Stimulated activated naive CD8-positive, alpha-beta T cell treated with anti-CD3 and anti-CD28 coated beads, Interleukin-15, amount 100 ng/mL, for 72 hours (primary cell): ENCODE data around the gene MRGPRE.
A peak's percentile ranks its signal among the peaks of the same experiment; 100 is the strongest.

ENCODE experiments used
- ATAC-seq: fragments of 150-1000 bp; cut with Tn5 transposase; 2 replicates; pipeline ENCODE4 v1.10.0; 2021; ENCODE audit warnings: mild to moderate bottlenecking, moderate library complexity
- DNase-seq, 2 donors: peaks; one replicate each; pipeline ENCODE4 v3.0.0; 2021 to 2022
- H3K27ac Mint-ChIP-seq, 2 donors: one replicate each; pipeline ENCODE4 v1.8.0; 2022; ENCODE audit warnings: mild to moderate bottlenecking in 2 of 2, mixed read lengths in 2 of 2, moderate library complexity in 2 of 2
- H3K27me3 Mint-ChIP-seq: one replicate; pipeline ENCODE4 v1.8.0; 2022; ENCODE audit warnings: mixed read lengths
- H3K4me1 Mint-ChIP-seq: one replicate; pipeline ENCODE4 v1.8.0; 2022; ENCODE audit warnings: mild to moderate bottlenecking, mixed read lengths
- H3K4me3 Mint-ChIP-seq, 2 donors: one replicate each; pipeline ENCODE4 v1.8.0; 2022; ENCODE audit warnings: mild to moderate bottlenecking in 2 of 2, mixed read lengths in 2 of 2, moderate library complexity in 1 of 2
- H3K9me3 Mint-ChIP-seq, 2 donors: one replicate each; pipeline ENCODE4 v1.8.0; 2022; ENCODE audit warnings: mixed read lengths in 2 of 2

The MRGPRE gene

DNA sequence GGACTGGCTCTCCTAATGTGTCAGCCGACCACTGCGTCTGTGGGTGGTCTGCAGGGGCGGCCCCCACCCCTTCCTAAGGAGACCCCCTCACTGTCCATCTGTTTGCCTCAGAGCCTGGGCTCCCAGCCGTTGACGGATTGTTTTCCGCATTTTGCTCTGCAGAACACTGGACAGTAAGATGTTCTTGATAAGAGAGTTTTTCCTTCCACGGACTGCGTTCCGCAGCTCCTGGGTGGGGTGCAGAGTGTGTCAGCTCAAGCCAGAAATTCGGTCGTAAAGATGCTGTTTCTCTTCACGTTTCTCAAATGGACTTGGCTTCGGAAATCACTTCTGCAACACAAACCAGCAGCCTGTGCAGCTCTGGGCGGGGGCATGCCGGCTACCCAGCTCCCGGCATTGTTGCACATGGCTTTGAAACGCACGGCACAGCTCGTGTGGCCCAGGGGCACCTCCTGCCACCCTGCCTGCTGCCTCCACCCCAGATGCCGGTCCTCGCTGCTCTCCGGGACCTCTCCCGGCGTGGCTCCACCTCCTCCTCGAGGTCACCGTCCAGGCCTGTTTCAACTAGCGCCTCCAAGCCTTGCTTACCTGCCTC, 10.7 kb downstream of the MRGPRE start:
- H3K4me3 Mint-ChIP-seq, result no peak overlapping the region
- peaks cover 39% of the 10 kb centered on the region for H3K27me3 Mint-ChIP-seq
- ATAC-seq (no peak), DNase-seq (no peak)
- no peak overlapping the region for H3K27ac Mint-ChIP-seq
- peaks cover 22% of the 10 kb centered on the region for H3K4me1 Mint-ChIP-seq
- H3K9me3 Mint-ChIP-seq, result no peaks in the 10 kb centered on the region

DNA sequence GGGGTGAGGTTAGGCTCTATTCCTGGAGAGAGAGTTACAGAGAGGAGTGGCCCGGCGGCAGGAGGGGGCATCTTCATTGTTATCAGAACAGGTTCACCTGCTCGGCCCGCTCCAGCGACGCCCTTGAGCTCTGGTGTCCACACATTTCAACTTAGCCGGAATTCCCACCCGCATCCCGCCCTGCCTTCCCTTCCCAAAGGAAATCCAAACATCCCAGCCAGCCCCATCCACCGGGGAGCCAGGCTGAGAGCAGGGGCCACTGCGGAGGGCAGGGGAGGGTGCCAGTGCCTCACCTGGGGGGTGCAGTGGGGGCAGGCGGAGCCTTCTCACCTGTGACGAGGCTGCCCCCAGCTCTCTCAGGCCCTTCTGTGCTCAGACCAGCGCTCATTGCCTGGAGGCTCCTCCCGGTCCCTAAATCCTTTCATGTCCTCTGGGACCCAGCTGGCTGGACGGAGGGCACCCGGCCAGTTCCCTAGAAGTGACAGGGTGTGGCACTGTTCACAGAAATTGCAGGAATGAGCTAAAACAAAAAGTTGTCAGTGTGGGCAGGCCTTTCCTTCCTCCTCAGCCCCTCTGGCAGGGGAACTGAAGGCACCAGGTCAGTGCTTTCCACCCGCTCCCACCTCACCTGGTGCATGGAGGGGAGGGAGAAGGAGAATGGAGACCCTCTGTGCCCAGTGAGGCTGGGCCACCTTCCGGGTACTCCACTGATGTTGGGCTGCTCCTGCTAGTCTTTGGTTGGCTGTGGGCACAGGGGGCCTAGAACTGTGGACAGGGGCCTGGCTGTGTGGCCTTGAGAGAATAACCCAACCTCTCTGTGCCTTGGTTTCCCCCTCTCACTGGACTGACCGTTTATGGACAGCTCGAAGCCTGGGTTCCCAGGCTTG, 11.5 kb downstream of the MRGPRE start:
- no peak overlapping the region for H3K4me3 Mint-ChIP-seq
- ATAC-seq (no peak), DNase-seq (no peak)
- H3K4me1 Mint-ChIP-seq, result peaks cover 22% of the 10 kb centered on the region
- no peak overlapping the region for H3K27ac Mint-ChIP-seq
- peaks cover 41% of the 10 kb centered on the region for H3K27me3 Mint-ChIP-seq
- H3K9me3 Mint-ChIP-seq, result no peaks in the 10 kb centered on the region

GRCh38 chr11:3220101-3220500, 12.1 kb downstream of the MRGPRE start:
- Mint-ChIP-seq H3K27ac (no peak overlapping the region), H3K9me3 (no peaks in the 10 kb centered on the region), H3K4me1 (peaks cover 22% of the 10 kb centered on the region), H3K4me3 (no peak overlapping the region), H3K27me3 (peaks cover 41% of the 10 kb centered on the region)
- no peak for ATAC-seq
- no peak for DNase-seq

DNA sequence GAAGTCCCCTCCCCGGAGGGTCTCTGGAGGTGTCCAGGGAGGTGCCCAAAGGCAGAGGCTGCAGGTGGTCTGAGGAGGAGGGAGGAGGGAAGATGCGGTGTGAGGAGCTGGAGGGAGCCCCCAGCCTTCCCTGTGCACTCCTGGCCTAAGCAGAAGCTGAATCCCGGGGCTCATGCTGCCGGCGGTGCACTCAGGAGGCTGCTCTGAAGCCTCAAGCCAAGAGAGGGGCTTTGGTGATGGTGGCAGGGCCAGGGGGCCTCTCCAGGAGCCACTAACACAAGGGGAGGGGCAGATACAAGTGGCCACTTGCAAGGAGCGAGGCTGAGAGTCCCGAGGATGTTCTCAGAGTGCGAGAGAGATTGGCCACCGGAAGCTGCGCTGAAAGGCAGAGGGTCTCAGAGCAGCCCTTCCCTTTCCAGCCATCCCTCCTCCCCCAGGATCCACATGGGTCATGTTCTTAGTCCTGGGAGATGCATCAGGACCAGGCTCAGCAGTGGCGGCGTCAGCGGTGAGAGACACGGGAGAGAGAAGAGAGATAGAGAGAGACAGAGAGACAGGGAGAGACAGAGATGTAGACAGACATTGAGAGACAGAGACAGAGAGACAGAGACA, 12.8 kb downstream of the MRGPRE start:
- peak overlapping the region in 1 of 2 donors; percentile 15 for H3K27ac Mint-ChIP-seq
- H3K27me3 Mint-ChIP-seq, result peaks cover 36% of the 10 kb centered on the region
- DNase-seq (no peak), ATAC-seq (no peak)
- no peaks in the 10 kb centered on the region for H3K9me3 Mint-ChIP-seq
- H3K4me1 Mint-ChIP-seq, result peaks cover 22% of the 10 kb centered on the region
- no peak overlapping the region for H3K4me3 Mint-ChIP-seq

- DNase-seq (no peak), ATAC-seq (no peak)
- H3K9me3 Mint-ChIP-seq, result no peaks in the 10 kb centered on the region
- peak within 1 kb of the TSS in 1 of 2 donors; percentile 15 for H3K27ac Mint-ChIP-seq
- peaks cover 22% of the 10 kb centered on the region for H3K4me1 Mint-ChIP-seq
- peaks cover 35% of the 10 kb centered on the region for H3K27me3 Mint-ChIP-seq
- no peak within 1 kb of the TSS for H3K4me3 Mint-ChIP-seq
These were observed 13.5 kb downstream of the MRGPRE start, which contains the start of gene MRGPRG for GRCh38 chr11:3218483-3219280. MRGPRG (minus strand) TSS chr11:3218813; CDS start chr11:3218813, 0 bp downstream.

DNA sequence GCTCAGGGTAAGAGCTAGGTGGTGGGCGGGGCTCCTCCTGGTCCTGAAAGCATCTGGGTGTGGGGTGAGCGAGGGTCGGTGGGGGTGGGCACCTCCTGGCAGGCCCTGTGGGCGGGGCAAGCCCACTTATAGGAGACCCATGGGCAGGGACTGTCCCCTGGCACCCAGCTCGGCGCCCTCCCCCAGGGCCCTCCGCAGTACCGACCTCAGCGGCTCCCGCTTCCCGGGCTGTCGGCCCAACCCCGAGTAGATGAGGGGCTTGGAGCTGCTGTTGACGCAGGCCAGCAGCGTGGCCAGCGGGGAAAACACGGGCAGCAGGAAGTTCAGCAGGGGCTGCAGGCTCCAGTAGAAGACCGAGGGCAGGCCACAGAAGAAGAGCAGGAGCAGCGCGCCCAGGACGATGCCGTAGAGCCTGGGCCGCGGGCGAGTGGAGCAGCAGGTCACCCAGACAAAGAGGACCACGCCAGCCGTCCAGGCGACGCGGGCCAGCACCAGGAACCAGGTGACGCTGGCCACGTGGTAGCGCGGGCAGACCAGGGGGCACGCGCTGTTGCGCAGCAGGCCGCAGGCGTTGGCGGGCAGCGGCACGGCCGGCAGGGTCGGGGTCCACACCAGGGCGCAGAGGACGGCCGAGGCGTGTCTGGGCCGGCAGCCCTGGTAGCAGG, 14.3 kb downstream of the MRGPRE start:
- ATAC-seq (no peak), DNase-seq (no peak)
- Mint-ChIP-seq H3K9me3 (no peaks in the 10 kb centered on the region), H3K27me3 (peaks cover 30% of the 10 kb centered on the region), H3K4me1 (peaks cover 17% of the 10 kb centered on the region), H3K27ac (no peak overlapping the region), H3K4me3 (no peak overlapping the region)

DNA sequence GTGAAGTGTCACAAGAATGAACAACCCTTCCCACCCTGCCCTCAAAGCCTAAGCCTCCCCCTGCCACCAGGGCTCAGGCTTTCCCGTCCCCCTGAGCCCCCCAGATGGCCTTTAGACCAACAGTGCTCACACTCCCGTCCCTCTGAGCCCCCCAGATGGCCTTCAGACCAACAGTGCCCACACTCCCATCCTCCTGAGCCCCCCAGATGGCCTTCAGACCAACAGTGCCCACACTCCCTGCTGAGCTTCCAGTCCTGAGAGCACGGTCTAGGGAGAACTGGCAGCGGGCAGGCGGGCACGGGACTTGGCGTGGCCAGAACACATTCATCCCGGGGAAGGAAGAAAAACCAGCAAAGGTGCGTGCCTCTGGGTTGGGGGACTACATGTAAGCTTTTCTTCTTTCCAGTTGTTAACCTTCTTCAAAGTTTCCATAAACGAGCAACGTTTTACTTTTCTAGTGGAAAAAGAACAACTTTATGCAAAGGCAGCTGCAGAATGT, 16.1 kb downstream of the MRGPRE start:
- H3K9me3 Mint-ChIP-seq, result peaks cover 4 to 8% of the 10 kb centered on the region in 2 donors
- no peak overlapping the region for H3K4me3 Mint-ChIP-seq
- H3K4me1 Mint-ChIP-seq, result peaks cover 10% of the 10 kb centered on the region
- DNase-seq, result no peak
- H3K27ac Mint-ChIP-seq, result no peak overlapping the region
- H3K27me3 Mint-ChIP-seq, result peaks cover 22% of the 10 kb centered on the region
- ATAC-seq, result no peak

DNA sequence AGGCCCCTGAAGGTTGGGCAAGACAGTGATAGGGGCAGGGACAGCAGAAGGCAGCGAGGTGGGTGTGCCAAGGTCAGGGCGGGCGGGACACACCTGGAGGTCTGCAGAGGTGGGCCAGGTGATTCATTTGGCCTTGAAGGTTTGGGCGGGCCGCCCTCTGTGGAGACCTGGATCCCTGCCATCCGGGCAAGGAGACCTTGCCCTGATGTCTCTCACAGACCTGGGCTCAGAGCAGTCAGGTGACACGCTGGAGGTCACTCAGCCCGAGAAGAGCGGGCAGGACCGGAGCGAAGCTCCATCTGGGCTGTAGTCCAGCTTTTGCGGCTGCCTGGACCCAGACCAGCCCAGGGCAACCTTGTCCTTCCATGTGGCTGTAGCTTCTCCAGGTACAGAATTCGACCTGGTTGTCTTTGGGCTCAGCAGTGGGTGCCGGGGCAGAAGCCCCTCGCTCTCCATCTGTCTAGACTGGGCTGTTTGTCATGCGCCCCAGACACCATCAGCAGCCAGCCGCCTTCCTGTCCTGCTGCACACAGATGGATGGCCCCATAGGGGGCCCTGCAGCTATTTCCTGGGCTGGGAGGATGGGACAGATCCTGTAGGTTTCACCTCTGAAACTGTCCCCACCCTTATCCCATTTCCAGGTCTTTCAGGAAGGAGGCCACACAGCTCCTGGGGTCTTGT, 16.7 kb downstream of the MRGPRE start:
- DNase-seq (no peak), ATAC-seq (no peak)
- no peak overlapping the region for H3K27ac Mint-ChIP-seq
- H3K9me3 Mint-ChIP-seq, result peaks cover 4 to 8% of the 10 kb centered on the region in 2 donors
- H3K27me3 Mint-ChIP-seq, result peaks cover 18% of the 10 kb centered on the region
- H3K4me1 Mint-ChIP-seq, result peaks cover 10% of the 10 kb centered on the region
- no peak overlapping the region for H3K4me3 Mint-ChIP-seq

GRCh38 chr11:3214420-3214699, 17.9 kb downstream of the MRGPRE start:
- Mint-ChIP-seq H3K4me3 (no peak overlapping the region), H3K27me3 (peaks cover 18% of the 10 kb centered on the region), H3K27ac (no peak overlapping the region), H3K4me1 (peaks cover 10% of the 10 kb centered on the region), H3K9me3 (peaks cover 4 to 8% of the 10 kb centered on the region in 2 donors)
- DNase-seq, result no peak
- no peak for ATAC-seq

- Mint-ChIP-seq H3K4me1 (peaks cover 10% of the 10 kb centered on the region), H3K9me3 (peaks cover 4 to 8% of the 10 kb centered on the region in 2 donors), H3K27ac (peak overlapping the region in 1 of 2 donors; percentile 10), H3K27me3 (peaks cover 18% of the 10 kb centered on the region), H3K4me3 (no peak overlapping the region)
- no peak for ATAC-seq
- no peak for DNase-seq
These were observed 18.4 kb downstream of the MRGPRE start for GRCh38 chr11:3213659-3214419.

- Mint-ChIP-seq H3K27ac (no peak overlapping the region), H3K4me3 (no peak overlapping the region), H3K27me3 (peaks cover 5% of the 10 kb centered on the region), H3K9me3 (peaks cover 4 to 8% of the 10 kb centered on the region in 2 donors), H3K4me1 (no peaks in the 10 kb centered on the region)
- ATAC-seq, result no peak
- DNase-seq, result no peak
These were observed 23.9 kb downstream of the MRGPRE start for GRCh38 chr11:3208272-3208671.

GRCh38 chr11:3207526-3208189, 24.6 kb downstream of the MRGPRE start:
- Mint-ChIP-seq H3K9me3 (peaks cover 4 to 8% of the 10 kb centered on the region in 2 donors), H3K27me3 (peaks cover 11% of the 10 kb centered on the region), H3K4me1 (peaks cover 5% of the 10 kb centered on the region), H3K27ac (no peak overlapping the region), H3K4me3 (no peak overlapping the region)
- DNase-seq (no peak), ATAC-seq (no peak)

GRCh38 chr11:3206922-3207204, 25.4 kb downstream of the MRGPRE start:
- DNase-seq (no peak), ATAC-seq (no peak)
- Mint-ChIP-seq H3K4me3 (no peak overlapping the region), H3K4me1 (peaks cover 12% of the 10 kb centered on the region), H3K9me3 (peaks cover 3 to 6% of the 10 kb centered on the region in 2 donors), H3K27me3 (peaks cover 19% of the 10 kb centered on the region), H3K27ac (no peak overlapping the region)
